Keratinocyte (primary cell): ENCODE measurements around the gene RIMS4. TPM values are rescaled to one million over a fixed set of nuclear protein-coding genes. Genes with fewer than 3 reads are reported as not detected.

Experiments used
- DNase-seq: peaks from one replicate; pipeline ENCODE4 v3.0.0-alpha.2; 2011; ENCODE audit warnings: low read depth, missing footprints, low spot score
- FAIRE-seq: peaks from 2 replicates; lab custom pipeline; 2011; peaks lifted over from hg19 to GRCh38; lab: Jason Lieb, UNC
- H2AFZ ChIP-seq: 2 replicates; pipeline ENCODE4 v1.6.0; 2012; ENCODE audit warnings: low read length, control low read depth, inconsistent platforms; ENCODE audit not compliant: control insufficient read depth
- H3K27ac ChIP-seq: 2 replicates; pipeline ENCODE4 v1.5.1; 2011; ENCODE audit warnings: low read length; ENCODE audit not compliant: control insufficient read depth, insufficient read depth
- H3K27me3 ChIP-seq: 3 replicates; pipeline ENCODE4 v1.6.0; 2011; ENCODE audit warnings: low read length; ENCODE audit not compliant: control insufficient read depth, insufficient read depth; ENCODE audit errors: extremely low read depth
- H3K36me3 ChIP-seq, 2 experiments: 2 replicates in 1 of 2; 3 replicates in 1 of 2; pipeline ENCODE4 v1.5.1; 2011; ENCODE audit warnings: low read length in 2 of 2, mild to moderate bottlenecking in 1 of 2; ENCODE audit not compliant: control insufficient read depth in 2 of 2, insufficient read depth in 2 of 2; ENCODE audit errors: extremely low read depth in 1 of 2
- H3K4me1 ChIP-seq: 3 replicates; pipeline ENCODE4 v1.5.1; 2011; ENCODE audit warnings: low read length; ENCODE audit not compliant: control insufficient read depth, insufficient read depth; ENCODE audit errors: extremely low read depth
- H3K4me2 ChIP-seq: 3 replicates; pipeline ENCODE4 v1.6.0; 2011; ENCODE audit warnings: low read depth, low read length; ENCODE audit not compliant: control insufficient read depth, insufficient read depth; ENCODE audit errors: extremely low read depth
- H3K4me3 ChIP-seq, 3 experiments: fragments of 200-600 bp in 1 of 3; sonication (generic) in 1 of 3; 2 replicates in 2 of 3; 3 replicates in 1 of 3; pipeline ENCODE4 v1.5.1; 2011 to 2016; ENCODE audit warnings: low read length in 3 of 3, mild to moderate bottlenecking in 3 of 3, control low read depth in 2 of 3, inconsistent platforms in 1 of 3, low read depth in 1 of 3, mixed read lengths in 1 of 3, mixed run types in 1 of 3, moderate library complexity in 1 of 3; ENCODE audit not compliant: control insufficient read depth in 2 of 3, insufficient read depth in 2 of 3; ENCODE audit errors: extremely low read depth in 1 of 3
- H3K79me2 ChIP-seq: 2 replicates; pipeline ENCODE4 v1.6.0; 2012; ENCODE audit warnings: low read length; ENCODE audit not compliant: control insufficient read depth, insufficient read depth
- H3K9ac ChIP-seq: 3 replicates; pipeline ENCODE4 v1.6.0; 2011; ENCODE audit warnings: low read length; ENCODE audit not compliant: control insufficient read depth, insufficient read depth; ENCODE audit errors: extremely low read depth
- H3K9me1 ChIP-seq: 3 replicates; pipeline ENCODE4 v1.6.0; 2011; ENCODE audit warnings: low read length; ENCODE audit not compliant: control insufficient read depth, insufficient read depth; ENCODE audit errors: extremely low read depth
- H3K9me3 ChIP-seq: 2 replicates; pipeline ENCODE4 v1.5.1; 2012; ENCODE audit warnings: low read depth, low read length; ENCODE audit not compliant: control insufficient read depth
- H4K20me1 ChIP-seq: 3 replicates; pipeline ENCODE4 v1.6.0; 2011; ENCODE audit warnings: low read length; ENCODE audit not compliant: control insufficient read depth, insufficient read depth; ENCODE audit errors: extremely low read depth
- EZH2 ChIP-seq: IDR thresholded peaks from one replicate; pipeline ENCODE4 v1.6.1; 2012; ENCODE audit warnings: inconsistent platforms, mild to moderate bottlenecking, low read length, moderate library complexity
- dilution Hi-C: fragments of 300-500 bp; cut with MboI; formaldehyde crosslinking; loops from one replicate; pipeline ENCODE4 v1.7.0; 2020; ENCODE audit warnings: low sequenced_read_pairs; ENCODE audit not compliant: extremely low pct_ligation_motif_present
- polyA plus RNA-seq, 5 experiments: library from polyadenylated mRNA; depleted of rRNA in 3 of 5; stranded (reverse) in 3 of 5; stranded (forward) in 1 of 5; unstranded in 1 of 5; fragments of >200 nt; gene quantifications; 1 replicate in 1 of 5; 2 replicates in 3 of 5; 3 replicates in 1 of 5; pipeline versions ENCODE4 v1.2.1 to v1.2.3, GENCODE V29; 2011 to 2012; ENCODE audit warnings: missing spikeins in 2 of 5, low read depth in 1 of 5, low replicate concordance in 1 of 5
- TF ChIP-seq, protein P1 (sequence below), 3 experiments: IDR thresholded peaks in 1 of 3; conservative IDR thresholded peaks in 1 of 3; optimal IDR thresholded peaks in 1 of 3; 2 replicates in 2 of 3; 3 replicates in 1 of 3; pipeline versions ENCODE3 to v1.5.1; 2011; ENCODE audit warnings: low read length in 3 of 3, mild to moderate bottlenecking in 3 of 3, moderate library complexity in 2 of 3, control low read depth in 1 of 3, inconsistent platforms in 1 of 3; ENCODE audit not compliant: insufficient read depth in 2 of 3; ENCODE audit errors: extremely low read depth in 1 of 3

The RIMS4 gene
- polyA plus RNA-seq, 1 donor (not counting 4 experiments of a cell fraction or from before 2014, with no cell fraction given): not detected

DNA sequence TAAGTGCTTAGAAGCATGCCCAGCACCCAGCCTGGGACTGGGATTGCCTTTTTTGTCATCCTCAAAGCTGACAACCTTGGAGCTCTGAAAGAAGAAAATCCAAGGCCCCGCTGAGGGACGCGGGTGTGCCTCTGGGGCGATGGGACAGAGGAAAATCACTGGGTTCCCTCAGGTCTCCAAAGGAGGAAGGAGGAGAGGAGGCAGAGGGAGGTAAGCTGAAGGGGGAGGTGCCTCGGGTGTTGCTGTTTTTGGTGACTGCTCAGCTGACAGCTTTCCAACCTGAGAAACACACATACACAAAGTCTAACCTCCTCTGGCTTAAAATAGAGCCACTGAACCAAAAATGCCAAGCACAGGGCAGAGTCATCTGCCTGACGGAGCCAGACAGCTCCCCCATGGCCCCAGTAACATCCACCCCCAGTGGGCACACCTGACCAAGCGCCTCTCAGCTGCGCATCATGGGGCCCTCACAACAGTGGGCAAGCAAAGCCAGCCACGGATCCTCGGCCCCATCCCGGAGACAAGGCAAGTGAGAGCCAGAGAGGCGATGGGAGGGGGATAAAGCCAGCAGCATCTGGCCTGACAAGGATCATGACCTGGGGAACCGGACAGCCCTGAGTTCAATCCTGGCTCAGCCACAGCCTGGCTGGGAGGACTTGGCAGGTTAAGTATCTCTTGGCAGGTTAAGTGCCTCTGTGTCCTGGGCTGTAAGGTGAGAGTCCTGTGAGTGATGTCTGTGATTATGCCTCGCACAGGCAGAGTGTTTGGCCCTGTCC is 67.9 kb downstream of the RIMS4 start:
- H2AFZ ChIP-seq: no peak overlapping the region
- no peak overlapping the region for H3K4me3 ChIP-seq
- TF ChIP-seq, protein P1, sequence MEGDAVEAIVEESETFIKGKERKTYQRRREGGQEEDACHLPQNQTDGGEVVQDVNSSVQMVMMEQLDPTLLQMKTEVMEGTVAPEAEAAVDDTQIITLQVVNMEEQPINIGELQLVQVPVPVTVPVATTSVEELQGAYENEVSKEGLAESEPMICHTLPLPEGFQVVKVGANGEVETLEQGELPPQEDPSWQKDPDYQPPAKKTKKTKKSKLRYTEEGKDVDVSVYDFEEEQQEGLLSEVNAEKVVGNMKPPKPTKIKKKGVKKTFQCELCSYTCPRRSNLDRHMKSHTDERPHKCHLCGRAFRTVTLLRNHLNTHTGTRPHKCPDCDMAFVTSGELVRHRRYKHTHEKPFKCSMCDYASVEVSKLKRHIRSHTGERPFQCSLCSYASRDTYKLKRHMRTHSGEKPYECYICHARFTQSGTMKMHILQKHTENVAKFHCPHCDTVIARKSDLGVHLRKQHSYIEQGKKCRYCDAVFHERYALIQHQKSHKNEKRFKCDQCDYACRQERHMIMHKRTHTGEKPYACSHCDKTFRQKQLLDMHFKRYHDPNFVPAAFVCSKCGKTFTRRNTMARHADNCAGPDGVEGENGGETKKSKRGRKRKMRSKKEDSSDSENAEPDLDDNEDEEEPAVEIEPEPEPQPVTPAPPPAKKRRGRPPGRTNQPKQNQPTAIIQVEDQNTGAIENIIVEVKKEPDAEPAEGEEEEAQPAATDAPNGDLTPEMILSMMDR (optimal IDR thresholded peaks at IDR 0.05 in 1 of 3, IDR thresholded peaks at IDR 0.05 in 1 of 3, conservative IDR thresholded peaks at IDR 0.05 in 1 of 3; ENCODE audit: extremely low read depth in 1 of 3, insufficient read depth in 2 of 3, low read length in 3 of 3): no peak
- TF ChIP-seq EZH2: no peak
- dilution Hi-C loops: no loop called here
- H3K9me1 ChIP-seq: no peaks in the 10 kb centered on the region
- H3K4me2 ChIP-seq: no peak overlapping the region
- no peaks in the 10 kb centered on the region for H3K36me3 ChIP-seq
- peaks cover 8% of the 10 kb centered on the region for H3K4me1 ChIP-seq
- FAIRE-seq (no peak), DNase-seq (no peak)
- no peak overlapping the region for H3K27ac ChIP-seq
- no peaks in the 10 kb centered on the region for H3K79me2 ChIP-seq
- H3K27me3 ChIP-seq: peaks cover 46% of the 10 kb centered on the region
- peaks cover 5% of the 10 kb centered on the region for H4K20me1 ChIP-seq
- no peaks in the 10 kb centered on the region for H3K9me3 ChIP-seq
- no peak overlapping the region for H3K9ac ChIP-seq

- no peak for TF ChIP-seq EZH2
- TF ChIP-seq, protein P1 (optimal IDR thresholded peaks at IDR 0.05 in 1 of 3, IDR thresholded peaks at IDR 0.05 in 1 of 3, conservative IDR thresholded peaks at IDR 0.05 in 1 of 3; ENCODE audit: extremely low read depth in 1 of 3, insufficient read depth in 2 of 3, low read length in 3 of 3): no peak
- Histone ChIP-seq H3K36me3 (no peaks in the 10 kb centered on the region), H3K4me2 (no peak overlapping the region), H3K4me1 (no peaks in the 10 kb centered on the region), H3K9ac (no peak overlapping the region), H3K27ac (no peak overlapping the region), H3K9me3 (no peaks in the 10 kb centered on the region), H4K20me1 (no peaks in the 10 kb centered on the region), H3K79me2 (no peaks in the 10 kb centered on the region), H3K4me3 (no peak overlapping the region), H2AFZ (no peak overlapping the region), H3K9me1 (no peaks in the 10 kb centered on the region), H3K27me3 (peaks cover 29% of the 10 kb centered on the region)
- FAIRE-seq (no peak), DNase-seq (no peak)
- dilution Hi-C loops: no loop called here
These were observed 70.4 kb downstream of the RIMS4 start for GRCh38 chr20:44739942-44740341.
